K562 (cell line): ENCODE data around the gene MAPKAPK2. TPM values are rescaled to one million over a fixed set of nuclear protein-coding genes. Genes with fewer than 3 reads are reported as not detected.

Experiments used
- CBFB ChIP-seq: sonication (generic); formaldehyde crosslinking; IDR thresholded peaks from 2 replicates; pipeline ENCODE4 v1.4.0; 2020; ENCODE audit warnings: mild to moderate bottlenecking, missing genetic modification reagents
- CXXC5 ChIP-seq: fragments of 250-450 bp; sonication (Bioruptor Pico); IDR thresholded peaks from 2 replicates; pipeline ENCODE4 v1.8.0; 2022; ENCODE audit warnings: inconsistent platforms, mild to moderate bottlenecking, moderate library complexity
- ETS2 ChIP-seq: IDR thresholded peaks from 2 replicates; pipeline ENCODE4 v1.6.1; 2016; ENCODE audit warnings: borderline replicate concordance, missing genetic modification characterization, mild to moderate bottlenecking, moderate library complexity, missing compliant biosample characterization; ENCODE audit not compliant: poor library complexity, severe bottlenecking
- GABPB2 ChIP-seq: fragments of 250-450 bp; sonication (Bioruptor Pico); conservative IDR thresholded peaks from 2 replicates; pipeline ENCODE4 v1.5.1; 2021; ENCODE audit warnings: mild to moderate bottlenecking
- GTF3C2 ChIP-seq: IDR thresholded peaks from 3 replicates; pipeline ENCODE4 v1.6.1; 2011; ENCODE audit warnings: borderline replicate concordance, mild to moderate bottlenecking, moderate library complexity; ENCODE audit not compliant: insufficient read length; ENCODE audit errors: extremely low read depth
- KDM1A ChIP-seq, 2 experiments: fragments of 450-650 bp; IDR thresholded peaks; 2 replicates each; pipeline ENCODE4 v1.6.1; 2016; ENCODE audit warnings: mild to moderate bottlenecking in 2 of 2
- MAFG ChIP-seq: fragments of 450-650 bp; conservative IDR thresholded peaks from 2 replicates; pipeline ENCODE4 v1.6.1; 2016; ENCODE audit warnings: missing genetic modification characterization, missing compliant biosample characterization
- MED1 ChIP-seq: sonication (generic); formaldehyde crosslinking; IDR thresholded peaks from 2 replicates; pipeline ENCODE4 v1.8.1; 2023; ENCODE audit warnings: missing genetic modification reagents, borderline replicate concordance
- MEIS2 ChIP-seq: fragments of 450-650 bp; IDR thresholded peaks from 2 replicates; pipeline ENCODE4 v1.6.1; 2014; ENCODE audit warnings: mild to moderate bottlenecking; ENCODE audit not compliant: partially characterized antibody
- RBBP5 ChIP-seq: fragments of 200-600 bp; sonication (generic); IDR thresholded peaks from 2 replicates; pipeline ENCODE4 v1.6.1; 2012; ENCODE audit warnings: borderline replicate concordance, mild to moderate bottlenecking, low read length, control low read depth, inconsistent platforms; ENCODE audit not compliant: insufficient read depth, poor library complexity, severe bottlenecking
- SP2 ChIP-seq: IDR thresholded peaks from 2 replicates; pipeline ENCODE4 v1.6.1; 2011; ENCODE audit warnings: mild to moderate bottlenecking, low read depth, low read length, moderate library complexity; ENCODE audit not compliant: poor library complexity, severe bottlenecking; ENCODE audit errors: extremely low read depth
- SRSF9 ChIP-seq: fragments of 200-400 bp; formaldehyde crosslinking; IDR thresholded peaks from 2 replicates; pipeline ENCODE4 v1.6.1; 2017; ENCODE audit warnings: low read depth, low read length, borderline replicate concordance
- TRIM28 ChIP-seq: fragments of 450-650 bp; IDR thresholded peaks from 2 replicates; pipeline ENCODE4 v1.6.1; 2017
- ZBTB1 ChIP-seq: sonication (generic); formaldehyde crosslinking; IDR thresholded peaks from 2 replicates; pipeline ENCODE4 v1.8.1; 2023; ENCODE audit warnings: missing genetic modification reagents, low read depth, mild to moderate bottlenecking, borderline replicate concordance
- ZFP36 ChIP-seq: fragments of 150-350 bp; IDR thresholded peaks from 2 replicates; pipeline ENCODE4 v1.6.1; 2018; ENCODE audit warnings: low read length, low read depth; ENCODE audit not compliant: partially characterized antibody
- ZNF165 ChIP-seq: fragments of 250-450 bp; sonication (Bioruptor Pico); IDR thresholded peaks from 2 replicates; pipeline ENCODE4 v1.4.0; 2020; ENCODE audit warnings: borderline replicate concordance
- ZNF174 ChIP-seq: fragments of 250-450 bp; sonication (Bioruptor Pico); IDR thresholded peaks from 2 replicates; pipeline ENCODE4 v1.4.0; 2020; ENCODE audit warnings: mild to moderate bottlenecking
- ZNF311 ChIP-seq: fragments of 250-450 bp; sonication (Bioruptor Pico); IDR thresholded peaks from 2 replicates; pipeline ENCODE4 v1.4.0; 2020; ENCODE audit warnings: mild to moderate bottlenecking, moderate library complexity
- ZNF395 ChIP-seq: fragments of 200-800 bp; sonication (Bioruptor generic); IDR thresholded peaks from 2 replicates; pipeline ENCODE4 v1.6.1; 2017; ENCODE audit warnings: missing genetic modification characterization, missing compliant biosample characterization
- ZNF583 ChIP-seq: fragments of 250-450 bp; sonication (Bioruptor Pico); IDR thresholded peaks from 2 replicates; pipeline ENCODE4 v1.4.0; 2020
- ZNF780A ChIP-seq: fragments of 250-450 bp; sonication (Bioruptor Pico); IDR thresholded peaks from 2 replicates; pipeline ENCODE4 v1.5.0; 2021; ENCODE audit warnings: mild to moderate bottlenecking
- polyA plus RNA-seq, 8 experiments: library from polyadenylated mRNA; depleted of rRNA in 4 of 8; stranded (reverse) in 5 of 8; unstranded in 3 of 8; fragments of >200 nt; fragmentation: Nextera tagmentation in 2 of 8; fragmentation: Illumina TruSeq in 1 of 8; extraction: Ambion mirVana in 2 of 8; extraction: Trizol in 1 of 8; gene quantifications; 2 replicates each; pipeline versions ENCODE4 v1.2.1 to v1.2.3, GENCODE V29; 2011 to 2014; ENCODE audit warnings: inconsistent platforms in 1 of 8, missing spikeins in 1 of 8
- total RNA-seq, 7 experiments: library from RNA; depleted of rRNA in 6 of 7; stranded (reverse); fragments of >200 nt in 6 of 7; fragmentation: Illumina TruSeq in 2 of 7; extraction: Trizol in 2 of 7; gene quantifications; 2 replicates each; pipeline versions ENCODE4 v1.2.1 to v1.2.3, GENCODE V29; 2011 to 2021; ENCODE audit warnings: low replicate concordance in 1 of 7
- TF ChIP-seq, protein P1 (sequence below): sonication (generic); IDR thresholded peaks from 2 replicates; pipeline ENCODE4 v1.6.1; 2016

Gene MAPKAPK2
- total and polyA plus RNA-seq, 9 of the 15 experiments (the other 6 are each of a cell fraction or from before 2014, with no cell fraction given), result 0.63 to 94.2 (median 52.1) TPM

DNA sequence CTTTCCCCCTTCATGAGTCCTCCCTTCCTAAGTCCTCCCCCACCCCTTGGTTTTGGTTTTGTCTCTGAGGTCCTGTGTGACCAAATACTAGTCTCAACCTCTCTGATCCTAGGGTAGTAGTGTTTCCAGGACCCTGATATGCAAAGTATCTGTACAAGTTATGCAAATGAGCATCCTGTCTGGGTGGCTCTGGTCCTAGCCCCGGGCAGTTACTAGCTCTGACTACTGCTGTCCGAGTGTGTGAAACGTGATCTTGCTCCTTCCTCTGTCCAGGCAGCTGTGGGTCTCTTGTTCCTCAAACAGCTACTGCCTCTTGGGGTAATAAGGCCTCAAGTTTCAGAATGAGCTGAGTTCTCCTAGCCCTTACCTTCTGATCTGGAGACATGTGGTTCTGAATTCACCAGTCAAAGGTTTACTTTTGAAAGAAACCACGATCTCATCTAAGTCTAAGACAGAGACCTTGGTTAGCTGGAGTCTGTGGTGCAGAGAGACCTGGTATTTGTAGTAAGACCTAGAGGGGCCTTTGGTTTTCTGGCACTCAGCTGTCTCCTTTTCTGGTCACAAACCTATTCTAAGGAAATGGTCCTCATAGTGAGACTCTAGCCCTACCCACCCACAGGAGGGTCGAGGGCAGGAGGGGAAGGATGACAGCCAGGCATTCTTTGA, 54.8 kb downstream of the MAPKAPK2 start (continued):
- TF ChIP-seq ETS2 (no peak), MEIS2 (no peak), RBBP5 (no peak), ZNF583 (CRISPR knock-in tag) (no peak), SRSF9 (no peak), ZBTB1 (CRISPR knock-in tag) (no peak), MED1 (CRISPR knock-in tag) (no peak), GTF3C2 (no peak), CXXC5 (CRISPR knock-in tag) (no peak), GABPB2 (CRISPR knock-in tag) (no peak), ZNF174 (CRISPR knock-in tag) (no peak), CBFB (CRISPR knock-in tag) (no peak), ZNF780A (CRISPR knock-in tag) (no peak), KDM1A (IDR thresholded peaks at IDR 0.05) (0 out of 4 replicates have a peak, but pooled peaks have one; percentile 12 to 15), TRIM28 (no peak), ZNF311 (CRISPR knock-in tag) (no peak), ZFP36 (peak; percentile 58), MAFG (tag) (no peak), SP2 (no peak), ZNF395 (CRISPR knock-in tag) (no peak), ZNF165 (CRISPR knock-in tag) (no peak)
- TF ChIP-seq, protein P1, sequence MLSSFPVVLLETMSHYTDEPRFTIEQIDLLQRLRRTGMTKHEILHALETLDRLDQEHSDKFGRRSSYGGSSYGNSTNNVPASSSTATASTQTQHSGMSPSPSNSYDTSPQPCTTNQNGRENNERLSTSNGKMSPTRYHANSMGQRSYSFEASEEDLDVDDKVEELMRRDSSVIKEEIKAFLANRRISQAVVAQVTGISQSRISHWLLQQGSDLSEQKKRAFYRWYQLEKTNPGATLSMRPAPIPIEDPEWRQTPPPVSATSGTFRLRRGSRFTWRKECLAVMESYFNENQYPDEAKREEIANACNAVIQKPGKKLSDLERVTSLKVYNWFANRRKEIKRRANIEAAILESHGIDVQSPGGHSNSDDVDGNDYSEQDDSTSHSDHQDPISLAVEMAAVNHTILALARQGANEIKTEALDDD, result no peak
